Measurements from ENCODE around the gene FGB. TPM values are rescaled to one million over a fixed set of nuclear protein-coding genes. Genes with fewer than 3 reads are reported as not detected.
A peak's percentile ranks its signal among the peaks of the same experiment; 100 is the strongest.

FGB gene
- total and polyA plus RNA-seq, 9 of the 15 experiments (the other 6 are each of a cell fraction or from before 2014, with no cell fraction given), result 0.07 to 1.9 (median 0.13) TPM; not detected in 6

- TF ChIP-seq HMBOX1 (IDR thresholded peaks at IDR 0.05), result no peak
- TF ChIP-seq YBX1 (IDR thresholded peaks at IDR 0.05), result no peak
- TF ChIP-seq MEF2A (IDR thresholded peaks at IDR 0.05; ENCODE audit: control insufficient read depth, low read depth, low read length), result 0 out of 2 replicates have a peak, but pooled peaks have one; percentile 23
- no peak for TF ChIP-seq BCL6 (CRISPR knock-in tag; IDR thresholded peaks at IDR 0.05)
- TF ChIP-seq TAF7 (tag; IDR thresholded peaks at IDR 0.05), result no peak
- no peak for TF ChIP-seq E2F8 (IDR thresholded peaks at IDR 0.05; ENCODE audit: low read depth, partially characterized antibody)
- no peak for TF ChIP-seq ATF2 (CRISPR knock-in tag; IDR thresholded peaks at IDR 0.05)
- TF ChIP-seq NFYB (IDR thresholded peaks at IDR 0.05; ENCODE audit: extremely low read depth, insufficient read length), result no peak
- no peak for TF ChIP-seq E2F3 (CRISPR knock-in tag; IDR thresholded peaks at IDR 0.05)
- no peak for TF ChIP-seq ZNF174 (CRISPR knock-in tag; IDR thresholded peaks at IDR 0.05)
- no peak for TF ChIP-seq SMARCA4 (IDR thresholded peaks at IDR 0.05)
- no peak for TF ChIP-seq OTX1 (CRISPR knock-in tag; IDR thresholded peaks at IDR 0.05)
- no peak for TF ChIP-seq E2F5 (CRISPR knock-in tag; IDR thresholded peaks at IDR 0.05)
- 0 out of 2 replicates have a peak, but pooled peaks have one; percentile 38 for TF ChIP-seq CREB1 (IDR thresholded peaks at IDR 0.05)
- 0 out of 2 replicates have a peak, but pooled peaks have one; percentile 41 for TF ChIP-seq CREB1 (CRISPR knock-in tag; IDR thresholded peaks at IDR 0.05)
- TF ChIP-seq POLR2B (IDR thresholded peaks at IDR 0.05; ENCODE audit: low read depth, partially characterized antibody), result no peak
- TF ChIP-seq TOE1 (IDR thresholded peaks at IDR 0.05; ENCODE audit: borderline replicate concordance), result no peak
- no peak for TF ChIP-seq TOE1 (CRISPR knock-in tag; IDR thresholded peaks at IDR 0.05; ENCODE audit: borderline replicate concordance, low read depth)
- no peak for TF ChIP-seq CTCFL (IDR thresholded peaks at IDR 0.05; ENCODE audit: borderline replicate concordance, insufficient read depth, low read depth, low read length, poor library complexity, severe bottlenecking)
- TF ChIP-seq CHCHD3 (CRISPR knock-in tag; IDR thresholded peaks at IDR 0.05), result no peak
Observed at GRCh38 chr4:154559494-154560418, 3.1 kb upstream of the FGB start (continued).

Measured in K562 (cell line).